Large intestine (tissue), 3 donors: ENCODE measurements around the gene PRRX1. TPM values are rescaled to one million over a fixed set of nuclear protein-coding genes. Genes with fewer than 3 reads are reported as not detected.

ENCODE experiments used
- DNase-seq, 2 donors: peaks; one replicate each; pipeline versions ENCODE4 v3.0.0 to v3.0.0-alpha.2; 2013
- H3K27ac ChIP-seq: one replicate; pipeline ENCODE4 v1.5.1; 2013; ENCODE audit warnings: low read length
- H3K27me3 ChIP-seq: 2 replicates; pipeline ENCODE4 v1.6.1; 2013; ENCODE audit warnings: low read length; ENCODE audit not compliant: control insufficient read depth, insufficient read depth
- H3K36me3 ChIP-seq: 2 replicates; pipeline ENCODE4 v1.6.1; 2013; ENCODE audit warnings: low read length; ENCODE audit not compliant: control insufficient read depth, insufficient read depth
- H3K4me1 ChIP-seq: one replicate; pipeline ENCODE4 v1.6.1; 2013; ENCODE audit warnings: low read length; ENCODE audit not compliant: control insufficient read depth, insufficient read depth
- H3K4me3 ChIP-seq: one replicate; pipeline ENCODE4 v1.5.1; 2013; ENCODE audit warnings: low read length
- H3K9me3 ChIP-seq: one replicate; pipeline ENCODE4 v1.6.1; 2013; ENCODE audit warnings: mild to moderate bottlenecking, low read depth, low read length, moderate library complexity; ENCODE audit not compliant: control insufficient read depth
- WGBS: methylation state at CpG from one replicate; pipeline ENCODE4 v1.1.5; 2013; ENCODE audit warnings: low lambda C conversion rate; ENCODE audit not compliant: insufficient coverage; 5-methylcytosine and 5-hydroxymethylcytosine counted together
- polyA plus RNA-seq: library from polyadenylated mRNA; unstranded; fragments of 120-200 nt; gene quantifications from one replicate; pipeline ENCODE4 v1.2.1, GENCODE V29; 2013

Gene PRRX1
- polyA plus RNA-seq, 1 donor = 3.3 TPM

- 33% methylated on average over 1 of the region's 3 CpGs for WGBS
- Histone ChIP-seq H3K4me1 (no peaks in the 10 kb centered on the region), H3K9me3 (no peaks in the 10 kb centered on the region), H3K4me3 (no peak overlapping the region), H3K36me3 (no peaks in the 10 kb centered on the region), H3K27me3 (peaks cover 56% of the 10 kb centered on the region), H3K27ac (no peak overlapping the region)
- no peak for DNase-seq
These were observed 10.3 kb downstream of the PRRX1 start for GRCh38 chr1:170674239-170674638.

- no peak for DNase-seq
- 100% methylated on average over 1 of the region's 1 CpG for WGBS
- Histone ChIP-seq H3K4me3 (no peak overlapping the region), H3K36me3 (no peaks in the 10 kb centered on the region), H3K27me3 (peaks cover 49% of the 10 kb centered on the region), H3K4me1 (no peaks in the 10 kb centered on the region), H3K27ac (no peak overlapping the region), H3K9me3 (no peaks in the 10 kb centered on the region)
These were observed 11.1 kb downstream of the PRRX1 start for GRCh38 chr1:170674986-170675385.

DNA sequence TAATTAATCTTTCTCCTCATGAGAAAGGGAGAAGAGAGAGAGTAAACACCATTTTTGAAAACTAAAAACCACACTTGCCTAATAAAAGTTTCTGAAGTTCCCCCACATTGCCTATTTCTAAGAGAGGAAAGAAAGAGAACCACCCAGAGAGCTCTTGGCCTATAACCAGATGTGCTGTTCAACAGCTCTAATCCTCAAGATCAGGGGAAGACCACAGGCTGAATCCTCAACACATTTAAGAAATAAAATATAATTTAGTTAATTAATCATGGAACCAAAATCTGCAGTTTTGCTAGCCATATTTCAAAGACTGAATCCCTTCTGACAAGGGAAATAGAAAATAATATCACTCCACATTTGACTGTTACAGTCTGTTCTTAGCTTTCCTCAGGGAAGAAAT is 11.9 kb downstream of the PRRX1 start:
- no peak for DNase-seq
- H3K27ac ChIP-seq = no peak overlapping the region
- peaks cover 44% of the 10 kb centered on the region for H3K27me3 ChIP-seq
- no peak overlapping the region for H3K4me3 ChIP-seq
- no peaks in the 10 kb centered on the region for H3K36me3 ChIP-seq
- H3K4me1 ChIP-seq = no peaks in the 10 kb centered on the region
- no peaks in the 10 kb centered on the region for H3K9me3 ChIP-seq

- Histone ChIP-seq H3K9me3 (no peaks in the 10 kb centered on the region), H3K27ac (no peak overlapping the region), H3K36me3 (no peaks in the 10 kb centered on the region), H3K27me3 (peaks cover 36% of the 10 kb centered on the region), H3K4me3 (no peak overlapping the region), H3K4me1 (no peaks in the 10 kb centered on the region)
- DNase-seq = no peak
These were observed 12.7 kb downstream of the PRRX1 start for GRCh38 chr1:170676628-170677027.

GRCh38 chr1:170678027-170678600 is 14.2 kb downstream of the PRRX1 start:
- Histone ChIP-seq H3K27ac (no peak overlapping the region), H3K4me3 (no peak overlapping the region), H3K4me1 (no peaks in the 10 kb centered on the region), H3K9me3 (no peaks in the 10 kb centered on the region), H3K27me3 (peaks cover 31% of the 10 kb centered on the region), H3K36me3 (no peaks in the 10 kb centered on the region)
- DNase-seq = no peak
- WGBS = no CpG with 5 or more reads among the region's 3 CpGs

- Histone ChIP-seq H3K36me3 (no peaks in the 10 kb centered on the region), H3K4me1 (no peaks in the 10 kb centered on the region), H3K27me3 (peaks cover 18% of the 10 kb centered on the region), H3K4me3 (no peak overlapping the region), H3K9me3 (no peaks in the 10 kb centered on the region), H3K27ac (no peak overlapping the region)
- no peak for DNase-seq
- no CpG with 5 or more reads among the region's 3 CpGs for WGBS
These were observed 16.5 kb downstream of the PRRX1 start for GRCh38 chr1:170680428-170680827.

GRCh38 chr1:170682169-170682568 is 18.2 kb downstream of the PRRX1 start:
- Histone ChIP-seq H3K36me3 (no peaks in the 10 kb centered on the region), H3K27me3 (peaks cover 16% of the 10 kb centered on the region), H3K9me3 (no peaks in the 10 kb centered on the region), H3K27ac (no peak overlapping the region), H3K4me3 (no peak overlapping the region), H3K4me1 (no peaks in the 10 kb centered on the region)
- no peak for DNase-seq
- no CpG with 5 or more reads among the region's 1 CpG for WGBS

- WGBS = no CpG with 5 or more reads among the region's 1 CpG
- Histone ChIP-seq H3K4me1 (no peaks in the 10 kb centered on the region), H3K9me3 (no peaks in the 10 kb centered on the region), H3K27ac (no peak overlapping the region), H3K27me3 (peaks cover 16% of the 10 kb centered on the region), H3K4me3 (no peak overlapping the region), H3K36me3 (no peaks in the 10 kb centered on the region)
- no peak for DNase-seq
These were observed 18.9 kb downstream of the PRRX1 start for GRCh38 chr1:170682809-170683208.

DNA sequence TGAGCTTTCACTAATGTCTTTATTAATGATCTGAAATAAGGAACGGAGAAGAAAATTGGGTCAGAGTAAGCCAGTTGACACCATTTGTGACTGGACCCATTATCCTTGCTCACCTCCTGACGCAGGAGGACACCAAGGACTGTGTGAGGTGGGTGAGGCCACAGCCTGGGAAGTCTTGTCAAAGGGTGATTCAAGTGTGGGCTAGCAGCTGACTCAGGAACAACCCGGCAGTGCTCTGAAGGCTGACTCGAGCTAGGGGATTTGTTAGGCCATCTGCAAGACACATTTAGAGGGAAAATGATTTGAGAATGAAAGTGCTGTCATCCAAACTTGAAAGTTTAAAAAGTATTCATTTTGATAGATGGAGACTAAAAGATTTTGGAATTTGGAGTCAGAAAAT is 21.2 kb downstream of the PRRX1 start:
- no peaks in the 10 kb centered on the region for H3K36me3 ChIP-seq
- WGBS = no CpG with 5 or more reads among the region's 4 CpGs
- H3K4me1 ChIP-seq = no peaks in the 10 kb centered on the region
- DNase-seq = no peak
- H3K27me3 ChIP-seq = peaks cover 13% of the 10 kb centered on the region
- H3K9me3 ChIP-seq = no peaks in the 10 kb centered on the region
- H3K27ac ChIP-seq = no peak overlapping the region
- H3K4me3 ChIP-seq = no peak overlapping the region

DNA sequence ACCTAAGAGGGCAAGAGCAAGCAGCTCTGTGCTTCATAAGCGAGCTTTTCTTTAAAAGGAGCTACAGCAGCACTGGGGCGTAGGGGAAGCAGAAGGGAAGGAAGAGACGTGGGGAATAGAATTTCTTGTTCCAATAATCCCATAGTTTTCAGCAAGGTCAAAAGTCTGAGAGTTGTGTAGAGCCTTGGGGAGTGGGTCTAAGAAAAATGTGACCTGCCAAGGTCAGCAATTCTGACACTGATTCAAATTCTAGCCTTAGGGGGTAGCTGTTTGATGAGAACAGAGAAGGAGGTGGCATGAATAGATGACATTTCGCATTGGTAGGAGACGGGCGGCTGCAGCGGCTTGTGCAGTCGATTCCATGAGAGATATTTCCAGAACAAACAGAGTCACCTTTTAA is 22.4 kb downstream of the PRRX1 start:
- Histone ChIP-seq H3K4me1 (no peaks in the 10 kb centered on the region), H3K27me3 (peaks cover 9% of the 10 kb centered on the region), H3K4me3 (no peak overlapping the region), H3K9me3 (no peaks in the 10 kb centered on the region), H3K36me3 (no peaks in the 10 kb centered on the region), H3K27ac (no peak overlapping the region)
- no CpG with 5 or more reads among the region's 8 CpGs for WGBS
- no peak for DNase-seq

GRCh38 chr1:170687621-170688020 is 23.7 kb downstream of the PRRX1 start:
- no peaks in the 10 kb centered on the region for H3K9me3 ChIP-seq
- no peaks in the 10 kb centered on the region for H3K36me3 ChIP-seq
- H3K4me3 ChIP-seq = no peak overlapping the region
- H3K4me1 ChIP-seq = no peaks in the 10 kb centered on the region
- DNase-seq = no peak
- peaks cover 5% of the 10 kb centered on the region for H3K27me3 ChIP-seq
- 89% methylated on average over 2 of the region's 4 CpGs for WGBS
- no peak overlapping the region for H3K27ac ChIP-seq
